DMS 273 (cell line): ENCODE results near the gene WSCD1.

Experiments
- DNase-seq: peaks from one replicate; lab custom pipeline; 2025; ENCODE audit not compliant: unreplicated experiment; lab: John Stamatoyannopoulos, UW

WSCD1 gene

GRCh38 chr17:6059406-6059805 lies 10.8 kb upstream of the WSCD1 start:
- DNase-seq = no peak

- DNase-seq = no peak
These were observed 8.9 kb upstream of the WSCD1 start for GRCh38 chr17:6061290-6061689.

GRCh38 chr17:6064868-6065267 lies 5.3 kb upstream of the WSCD1 start:
- DNase-seq = peak; percentile 5

GRCh38 chr17:6065351-6065750 lies 4.8 kb upstream of the WSCD1 start:
- no peak for DNase-seq

- DNase-seq = no peak
These were observed 3.8 kb upstream of the WSCD1 start for GRCh38 chr17:6066183-6066948.

GRCh38 chr17:6067060-6067459 lies 3.1 kb upstream of the WSCD1 start:
- DNase-seq = no peak

GRCh38 chr17:6070430-6070912 lies 292 bp downstream of the WSCD1 start:
- peak; percentile 44 for DNase-seq

- DNase-seq = peak; percentile 40
These were observed 833 bp downstream of the WSCD1 start for GRCh38 chr17:6070913-6071511.

GRCh38 chr17:6071528-6072065 lies 1.4 kb downstream of the WSCD1 start:
- DNase-seq = no peak

GRCh38 chr17:6072157-6072556 lies 2.0 kb downstream of the WSCD1 start:
- DNase-seq = no peak

- DNase-seq = no peak
These were observed 2.4 kb downstream of the WSCD1 start for GRCh38 chr17:6072611-6073010.

- DNase-seq = no peak
These were observed 3.4 kb downstream of the WSCD1 start for GRCh38 chr17:6073620-6074019.

GRCh38 chr17:6075050-6075449 lies 4.9 kb downstream of the WSCD1 start:
- DNase-seq = peak; percentile 22

GRCh38 chr17:6075845-6076244 lies 5.7 kb downstream of the WSCD1 start:
- no peak for DNase-seq

- DNase-seq = no peak
These were observed 7.6 kb downstream of the WSCD1 start for GRCh38 chr17:6077752-6078151.

GRCh38 chr17:6078458-6078871 lies 8.3 kb downstream of the WSCD1 start:
- no peak for DNase-seq

GRCh38 chr17:6079155-6079888 lies 9.1 kb downstream of the WSCD1 start:
- no peak for DNase-seq

GRCh38 chr17:6079960-6080359 lies 9.8 kb downstream of the WSCD1 start:
- no peak for DNase-seq

GRCh38 chr17:6080711-6081430 lies 10.7 kb downstream of the WSCD1 start:
- no peak for DNase-seq

GRCh38 chr17:6082335-6082734 lies 12.2 kb downstream of the WSCD1 start:
- no peak for DNase-seq
